NCI-H2196 treated with DMSO at 0.1 percent for 48 hours (cell line): Measurements from ENCODE around the gene STARD10.

Experiments used
- DNase-seq: peaks from one replicate; lab custom pipeline; 2025; ENCODE audit not compliant: unreplicated experiment; lab: John Stamatoyannopoulos, UW

STARD10 gene

DNA sequence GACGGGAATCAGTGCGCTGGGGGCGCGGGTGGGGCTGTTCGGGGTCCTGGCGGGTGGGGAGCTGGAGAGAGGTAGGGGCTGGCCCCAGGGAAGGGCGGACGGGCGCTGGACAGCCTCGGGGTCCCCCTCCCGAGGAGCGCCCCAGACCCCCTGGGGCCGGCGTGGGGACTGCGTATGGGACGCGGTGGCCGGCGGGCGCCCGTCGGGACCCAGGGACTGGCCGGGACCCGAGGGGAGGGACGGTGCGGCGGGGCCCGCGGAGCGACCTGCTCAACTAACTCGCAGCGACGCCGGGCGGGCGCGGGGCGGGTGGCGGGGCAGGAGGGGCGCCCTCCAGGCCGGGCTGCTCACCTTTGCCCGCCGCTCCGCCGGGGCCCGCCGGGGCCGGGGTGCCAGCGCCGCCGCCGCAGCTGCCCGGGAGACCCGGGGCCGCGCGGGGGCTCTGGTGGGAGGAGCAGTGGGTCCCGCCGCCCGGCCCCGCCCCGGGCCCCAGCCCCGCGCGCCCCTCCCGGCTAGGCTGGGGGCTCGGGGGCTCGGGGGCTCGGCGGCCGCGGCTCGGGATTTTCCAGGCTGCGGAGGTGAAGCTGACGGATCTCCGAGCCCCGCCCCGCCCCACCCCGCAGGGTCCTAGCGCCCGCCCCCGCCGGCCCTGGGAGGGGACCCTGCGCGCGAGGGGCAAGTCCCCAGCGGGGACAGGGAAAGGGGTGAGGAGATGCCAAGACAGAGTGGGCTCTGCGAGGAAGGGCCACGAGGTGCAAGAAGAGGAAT lies 12.3 kb downstream of the STARD10 start:
- DNase-seq, result no peak

GRCh38 chr11:72781063-72781312 lies 12.9 kb downstream of the STARD10 start:
- no peak for DNase-seq

GRCh38 chr11:72780296-72781062 lies 13.4 kb downstream of the STARD10 start:
- DNase-seq, result no peak

DNA sequence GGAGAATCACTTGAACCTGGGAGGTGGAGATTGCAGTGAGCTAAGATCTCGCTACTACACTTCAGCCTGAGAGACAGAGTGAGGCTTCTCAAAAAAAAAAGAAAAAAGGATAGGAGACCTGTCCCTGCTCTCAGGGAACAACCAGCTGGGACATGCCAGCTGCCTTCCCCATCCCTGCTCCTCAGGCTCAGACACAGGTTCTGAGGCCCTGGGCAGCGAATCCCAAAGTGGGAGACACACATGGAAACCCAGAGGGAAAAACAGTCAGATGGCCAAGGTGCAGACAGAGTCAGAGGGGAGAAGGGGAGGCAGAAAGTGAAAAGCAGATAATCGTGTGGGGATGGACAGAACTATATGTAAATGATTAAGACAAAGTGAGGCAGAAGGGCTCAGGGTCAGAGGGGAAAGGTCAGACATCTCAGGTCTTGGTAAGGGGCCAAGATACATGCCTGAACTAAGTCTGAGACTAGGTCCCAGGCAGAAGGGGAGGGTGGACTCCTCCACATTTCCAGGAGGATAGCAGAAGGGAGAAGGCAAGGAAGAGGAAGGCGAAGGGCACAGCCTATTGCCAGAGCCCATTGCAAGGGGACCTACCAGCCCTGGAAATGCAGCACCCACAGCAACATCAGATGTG lies 14.2 kb downstream of the STARD10 start:
- DNase-seq, result no peak

- no peak for DNase-seq
Measured at GRCh38 chr11:72778535-72779494, 15.0 kb downstream of the STARD10 start.

GRCh38 chr11:72777755-72778278 lies 16.0 kb downstream of the STARD10 start:
- no peak for DNase-seq

- peak; percentile 16 for DNase-seq
Measured at GRCh38 chr11:72776844-72777754, 16.7 kb downstream of the STARD10 start.

DNA sequence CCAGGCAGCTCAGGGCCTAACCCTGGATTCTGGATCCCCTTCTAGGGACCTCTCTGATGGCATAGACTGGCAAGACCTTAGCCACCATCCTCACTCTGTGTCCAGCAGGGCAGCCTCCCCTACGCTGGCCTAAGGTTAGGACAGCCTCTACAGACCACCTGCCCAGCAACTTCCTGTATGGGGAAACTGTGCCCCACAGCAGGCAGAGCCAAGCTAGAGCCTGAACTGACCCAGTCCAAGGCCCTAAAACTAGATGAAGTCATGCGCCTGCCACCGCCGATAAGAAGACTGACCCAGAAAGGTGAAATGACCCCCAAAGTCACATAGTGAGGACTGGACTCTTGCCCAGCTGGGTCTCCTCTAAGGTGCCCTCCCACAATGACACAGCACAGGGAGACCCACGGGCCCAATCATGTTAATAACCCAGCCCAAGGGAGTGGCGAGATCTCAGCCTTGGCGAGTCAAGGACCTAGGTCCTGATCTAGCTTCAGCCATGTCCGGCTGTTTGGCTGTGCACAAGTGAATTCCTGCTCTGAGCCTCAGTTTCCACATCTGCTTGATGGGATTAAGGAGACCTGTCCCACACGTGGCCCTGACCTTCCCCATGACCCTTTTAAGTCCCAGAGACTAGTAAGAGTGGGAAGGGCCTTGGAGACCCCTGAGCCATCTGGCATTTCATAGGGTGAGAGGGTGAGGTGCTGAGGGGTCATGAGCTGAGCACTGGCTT lies 17.6 kb downstream of the STARD10 start:
- DNase-seq, result no peak

DNA sequence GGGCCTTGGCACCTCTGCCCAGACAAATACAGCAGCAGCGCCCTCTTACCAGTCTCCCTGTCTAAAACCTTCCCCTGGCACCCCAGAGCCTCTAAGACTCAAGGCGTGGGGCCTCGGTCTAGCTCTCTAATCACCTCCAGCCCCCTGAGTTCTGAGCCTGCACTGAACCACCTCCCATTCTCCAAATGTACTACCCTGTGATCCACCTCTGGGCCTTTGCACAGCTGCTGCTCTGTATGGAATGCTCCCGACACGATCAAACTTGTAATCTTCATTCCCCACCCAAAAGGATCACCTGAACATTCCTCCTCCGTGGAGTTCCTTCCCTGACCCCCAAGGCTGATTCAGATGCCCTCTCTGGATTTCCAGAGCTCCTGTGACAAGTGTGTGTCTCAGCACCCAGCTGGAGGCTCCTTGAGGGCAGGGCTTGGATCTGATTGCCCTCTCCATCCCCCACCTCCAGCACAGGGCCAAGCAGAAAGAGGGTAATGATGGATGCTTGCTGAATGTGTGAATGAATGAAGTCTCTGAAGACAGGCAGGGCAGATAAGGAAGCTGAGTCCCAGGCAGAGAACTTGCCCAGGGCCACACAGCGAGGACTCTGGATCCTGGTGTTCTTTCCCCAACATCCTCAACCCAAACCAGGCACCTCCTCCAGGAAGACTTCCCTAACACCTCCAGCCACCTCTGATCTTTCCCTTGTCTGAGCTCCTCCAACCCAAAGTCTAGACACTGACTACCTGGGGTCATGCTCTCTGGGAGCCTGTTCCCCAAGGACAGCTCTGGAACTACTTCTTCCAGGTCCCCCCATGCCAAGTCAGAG lies 18.3 kb downstream of the STARD10 start:
- DNase-seq, result no peak

DNA sequence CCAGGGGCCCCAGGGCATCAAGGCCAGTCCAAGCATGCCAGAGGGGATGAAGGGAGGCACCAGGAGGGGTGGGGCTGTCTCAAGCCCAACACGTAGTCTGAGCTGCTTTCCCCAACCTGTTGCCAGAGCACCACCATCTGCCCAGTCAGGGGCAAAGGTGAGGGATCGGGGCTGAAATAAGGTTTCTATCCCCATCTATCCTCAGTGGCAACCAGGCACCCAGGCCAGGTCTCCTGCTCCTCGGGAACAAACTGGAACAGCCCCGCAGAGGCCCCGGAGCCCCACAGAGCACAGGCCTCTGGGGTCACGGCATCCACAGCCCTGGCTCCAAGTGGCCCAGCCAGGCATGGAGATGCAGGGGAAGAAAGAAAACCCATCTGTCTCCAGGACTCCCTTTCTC lies 19.3 kb downstream of the STARD10 start:
- DNase-seq, result no peak

- no peak for DNase-seq
Measured at GRCh38 chr11:72773696-72774095, 20.2 kb downstream of the STARD10 start.

DNA sequence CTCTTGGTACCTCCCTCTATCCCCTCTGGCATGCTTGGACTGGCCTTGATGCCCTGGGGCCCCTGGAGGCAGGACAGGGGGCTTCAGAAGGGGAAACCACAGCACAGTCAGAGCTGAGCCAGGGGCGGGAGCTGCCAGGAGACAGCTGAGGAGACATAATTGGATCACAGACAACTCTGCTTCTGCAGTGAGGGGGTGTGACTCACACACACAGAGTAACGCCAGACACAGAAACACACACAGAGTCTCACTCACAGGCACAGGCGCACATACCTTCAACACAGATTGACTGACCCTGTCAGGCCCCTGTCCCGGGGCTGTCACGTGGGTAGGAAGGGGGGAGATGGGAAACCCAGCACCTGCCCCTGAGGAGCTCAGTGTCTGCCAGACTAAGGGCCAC lies 20.6 kb downstream of the STARD10 start:
- no peak for DNase-seq

DNA sequence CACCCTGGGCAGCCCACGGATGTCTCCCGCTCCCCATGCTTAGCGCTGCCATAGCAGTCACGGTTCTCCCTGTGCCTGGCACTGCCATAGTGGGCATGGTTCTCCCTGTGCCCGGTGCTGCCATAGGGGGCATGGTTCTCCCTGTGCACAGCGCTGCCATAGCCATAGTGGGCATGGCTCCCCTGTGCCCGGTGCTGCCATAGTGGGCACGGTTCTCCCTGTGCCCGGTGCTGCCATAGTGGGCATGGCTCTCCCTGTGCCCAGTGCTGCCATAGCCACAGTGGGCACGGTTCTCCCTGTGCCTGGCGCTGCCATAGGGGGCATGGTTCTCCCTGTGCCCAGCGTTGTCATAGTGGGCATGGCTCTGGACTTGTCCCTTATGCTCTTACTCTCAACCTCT lies 21.8 kb downstream of the STARD10 start:
- DNase-seq, result no peak

- DNase-seq, result no peak
Measured at GRCh38 chr11:72771507-72771906, 22.3 kb downstream of the STARD10 start.

- DNase-seq, result no peak
Measured at GRCh38 chr11:72770799-72771198, 23.0 kb downstream of the STARD10 start.

DNA sequence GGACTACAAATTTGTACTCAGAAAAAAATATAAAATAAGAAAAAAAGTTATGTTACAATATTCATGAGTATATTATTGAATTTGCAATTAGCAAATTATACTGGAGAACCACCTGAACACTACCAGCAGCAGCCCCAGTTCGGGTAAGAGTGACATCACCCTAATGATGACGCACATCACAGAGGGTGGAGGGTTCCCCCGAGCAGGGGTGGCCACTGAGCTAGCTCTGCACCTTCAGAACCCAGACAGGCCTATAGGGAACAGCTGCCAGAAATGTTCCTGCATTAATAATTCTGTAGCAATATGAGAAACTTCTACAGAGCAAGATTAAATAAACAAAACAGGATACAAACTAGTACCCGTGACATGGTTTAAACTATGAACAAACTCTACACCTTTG lies 24.2 kb downstream of the STARD10 start:
- DNase-seq, result no peak

- no peak for DNase-seq
Measured at GRCh38 chr11:72768581-72768980, 25.3 kb downstream of the STARD10 start.
